ENCODE results near the gene BMPR2. TPM values are rescaled to one million over a fixed set of nuclear protein-coding genes. Genes with fewer than 3 reads are reported as not detected.

BMPR2 gene
- total RNA-seq (2013) = 6.4 TPM
- polyA plus RNA-seq (1 to 10 TPM; 4.1 to 6.4 (median 4.8) TPM), polyA minus RNA-seq (5.8 and 9.9 TPM in 2 replicates), total RNA-seq (29.6 to 131 (median 39.6) reads per million in 11 experiments)

DNA sequence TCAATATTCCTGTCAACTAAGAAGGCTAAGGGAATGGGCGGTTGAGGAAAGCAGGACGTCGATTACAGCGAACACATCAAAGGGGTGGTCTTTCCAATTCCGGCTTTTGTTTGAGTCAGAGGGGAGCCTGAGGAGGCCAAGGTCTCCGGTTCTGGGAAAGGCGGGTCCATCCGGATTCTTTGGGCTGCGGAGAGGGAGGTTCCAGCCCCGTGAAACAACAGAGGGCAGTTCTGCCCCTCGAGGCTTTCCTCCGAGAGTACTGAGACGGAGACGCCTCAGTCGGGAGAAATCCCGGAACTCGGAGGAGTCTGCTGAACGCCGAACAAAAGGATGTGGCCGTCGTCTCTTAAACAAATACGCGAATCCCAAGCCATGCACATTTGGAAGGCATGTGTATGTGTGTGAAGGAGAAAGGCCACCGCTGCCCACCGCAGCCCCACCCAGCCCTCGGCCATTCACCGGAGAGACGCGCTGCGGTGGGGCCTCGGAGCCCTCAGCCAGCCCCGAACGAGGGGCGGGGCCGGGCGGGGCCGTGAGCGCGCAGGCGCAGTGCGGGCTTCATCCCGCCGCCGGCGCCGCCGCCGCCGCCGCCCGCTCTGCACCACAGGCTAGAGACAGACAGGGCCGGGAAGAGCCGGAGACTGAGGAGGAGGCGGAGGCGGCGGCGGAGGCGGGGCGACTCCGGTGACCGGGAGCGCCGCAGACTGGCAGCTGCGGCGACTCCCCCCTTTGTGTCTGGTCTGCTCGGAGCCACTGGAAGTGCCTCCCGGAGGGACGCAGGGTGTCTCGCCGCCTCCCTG, at the start of gene BMPR2:
Gene BMPR2, plus strand, starts transcription at position 719 of the 800 bp plus-strand sequence. CDS start 1,148 bp downstream, outside the sequence.
- peak within 1 kb of the TSS; percentile 65 for H3K9ac ChIP-seq (ENCODE audit: insufficient read depth, low read length, poor library complexity, severe bottlenecking)
- H3K79me2 ChIP-seq (ENCODE audit: insufficient read depth, low read length) = peaks cover 42% of the 10 kb centered on the region
- peaks cover 40% of the 10 kb centered on the region for H4K20me1 ChIP-seq (ENCODE audit: insufficient read depth, low read length)
- peak within 1 kb of the TSS; percentile 87 to 99 (median 93) for H3K4me3 ChIP-seq (replicated peaks in 1 of 3; ENCODE audit: low read depth in 2 of 3, low read length in 3 of 3)
- intact Hi-C loops (cut with micrococcal nuclease) = loop anchor here (5.0 to 10.0 kb wide), 3 partner anchors 111 to 639 kb away; partner anchors contain the start of genes NBEAL1 (in 1 of the 2) and NOP58 (in 1 of the 2)
- Mint-ChIP-seq H3K4me1 (peaks cover 40% of the 10 kb centered on the region), H3K27ac (peak within 1 kb of the TSS; percentile 82 to 92 (median 88)), H3K9me3 (peaks cover 0 to 4% (median 2%) of the 10 kb centered on the region in 7 donors), H3K4me3 (peak within 1 kb of the TSS; percentile 99 to 100), H3K27me3 (ENCODE audit: low read depth in 3 of 3) (peaks cover 8 to 40% (median 18%) of the 10 kb centered on the region in 3 donors), H3K36me3 (no peaks in the 10 kb centered on the region)
- TF ChIP-seq CTCF (IDR thresholded peaks at IDR 0.05) = no peak
- H3K9me3 ChIP-seq (replicated peaks in 1 of 2; ENCODE audit: control insufficient read depth in 1 of 2, insufficient read depth in 1 of 2, low read length in 2 of 2) = no peaks in the 10 kb centered on the region
- H3K4me1 ChIP-seq (ENCODE audit: control insufficient read depth in 1 of 2, insufficient read depth in 2 of 2, low read length in 2 of 2) = peaks cover 22 to 42% of the 10 kb centered on the region in 2 donors
- peaks cover 4 to 24% of the 10 kb centered on the region in 2 donors for H3K27me3 ChIP-seq (ENCODE audit: control insufficient read depth in 2 of 2, insufficient read depth in 2 of 2, low read length in 2 of 2)
- peak within 1 kb of the TSS; percentile 96 for H2AFZ ChIP-seq (ENCODE audit: insufficient read depth, low read depth, low read length, poor library complexity, severe bottlenecking)
- no peaks in the 10 kb centered on the region for H3K36me3 ChIP-seq (replicated peaks in 1 of 2; ENCODE audit: control insufficient read depth in 1 of 2, insufficient read depth in 2 of 2, low read length in 2 of 2)
- peak; percentile 62 to 77 (median 73) for DNase-seq
- H3K27ac ChIP-seq (ENCODE audit: low read depth in 1 of 2, low read length in 2 of 2) = peak within 1 kb of the TSS; percentile 71 to 77
- WGBS (ENCODE audit: insufficient coverage) = 0% methylated on average over 66 of the region's 70 CpGs
- H3K4me2 ChIP-seq (replicated peaks; ENCODE audit: extremely low read depth, low read length, poor library complexity, severe bottlenecking) = peak within 1 kb of the TSS; percentile 93

DNA sequence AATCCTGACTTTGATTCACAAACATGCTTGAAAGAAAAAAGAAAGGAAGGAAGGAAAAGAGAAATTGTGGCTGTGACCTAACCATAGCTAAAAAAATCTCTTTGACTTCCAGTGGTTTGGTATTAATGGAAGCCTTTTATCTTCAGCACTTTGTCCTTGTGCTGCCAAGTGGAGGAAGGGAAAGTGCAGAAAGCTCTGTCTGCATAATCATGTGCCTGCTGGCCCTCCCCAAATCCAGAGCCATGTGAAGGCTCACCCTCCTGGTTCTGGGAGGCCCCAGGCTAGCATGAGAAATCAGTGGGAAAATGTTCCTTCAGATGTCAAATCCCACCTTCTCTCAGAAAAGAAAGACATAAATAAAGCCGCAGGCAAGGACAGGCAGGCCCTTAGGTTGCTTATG, 48.3 kb upstream of the BMPR2 start:
- H4K20me1 ChIP-seq (ENCODE audit: insufficient read depth, low read length) = no peaks in the 10 kb centered on the region
- no peaks in the 10 kb centered on the region for H3K79me2 ChIP-seq (ENCODE audit: insufficient read depth, low read length)
- Mint-ChIP-seq H3K4me1 (no peaks in the 10 kb centered on the region), H3K27me3 (ENCODE audit: low read depth in 3 of 3) (no peaks in the 10 kb centered on the region), H3K27ac (no peak overlapping the region), H3K9me3 (no peaks in the 10 kb centered on the region), H3K4me3 (no peak overlapping the region), H3K36me3 (peaks cover 11 to 14% of the 10 kb centered on the region in 2 donors)
- no peak overlapping the region for H2AFZ ChIP-seq (ENCODE audit: insufficient read depth, low read depth, low read length, poor library complexity, severe bottlenecking)
- WGBS (ENCODE audit: insufficient coverage) = 100% methylated on average over 1 of the region's 1 CpG
- H3K4me1 ChIP-seq (ENCODE audit: control insufficient read depth in 1 of 2, insufficient read depth in 2 of 2, low read length in 2 of 2) = no peaks in the 10 kb centered on the region
- H3K27ac ChIP-seq (ENCODE audit: low read depth in 1 of 2, low read length in 2 of 2) = no peak overlapping the region
- no peak for DNase-seq
- H3K9me3 ChIP-seq (replicated peaks in 1 of 2; ENCODE audit: control insufficient read depth in 1 of 2, insufficient read depth in 1 of 2, low read length in 2 of 2) = no peaks in the 10 kb centered on the region
- no peaks in the 10 kb centered on the region for H3K36me3 ChIP-seq (replicated peaks in 1 of 2; ENCODE audit: control insufficient read depth in 1 of 2, insufficient read depth in 2 of 2, low read length in 2 of 2)
- no peaks in the 10 kb centered on the region for H3K27me3 ChIP-seq (ENCODE audit: control insufficient read depth in 2 of 2, insufficient read depth in 2 of 2, low read length in 2 of 2)
- no peak for TF ChIP-seq CTCF (IDR thresholded peaks at IDR 0.05)
- intact Hi-C loops (cut with micrococcal nuclease) = no loop called here
- H3K4me2 ChIP-seq (replicated peaks; ENCODE audit: extremely low read depth, low read length, poor library complexity, severe bottlenecking) = no peak overlapping the region
- H3K4me3 ChIP-seq (replicated peaks in 1 of 3; ENCODE audit: low read depth in 2 of 3, low read length in 3 of 3) = no peak overlapping the region
- no peak overlapping the region for H3K9ac ChIP-seq (ENCODE audit: insufficient read depth, low read length, poor library complexity, severe bottlenecking)

All from CD14-positive monocyte (primary cell).